Suppressor macrophage treated with lipopolysaccharide for 4 hours (primary cell): ENCODE measurements around the gene NME8.

Experiments
- DNase-seq: peaks from one replicate; pipeline ENCODE4 v3.0.0-alpha.2; 2020

Gene NME8

DNA sequence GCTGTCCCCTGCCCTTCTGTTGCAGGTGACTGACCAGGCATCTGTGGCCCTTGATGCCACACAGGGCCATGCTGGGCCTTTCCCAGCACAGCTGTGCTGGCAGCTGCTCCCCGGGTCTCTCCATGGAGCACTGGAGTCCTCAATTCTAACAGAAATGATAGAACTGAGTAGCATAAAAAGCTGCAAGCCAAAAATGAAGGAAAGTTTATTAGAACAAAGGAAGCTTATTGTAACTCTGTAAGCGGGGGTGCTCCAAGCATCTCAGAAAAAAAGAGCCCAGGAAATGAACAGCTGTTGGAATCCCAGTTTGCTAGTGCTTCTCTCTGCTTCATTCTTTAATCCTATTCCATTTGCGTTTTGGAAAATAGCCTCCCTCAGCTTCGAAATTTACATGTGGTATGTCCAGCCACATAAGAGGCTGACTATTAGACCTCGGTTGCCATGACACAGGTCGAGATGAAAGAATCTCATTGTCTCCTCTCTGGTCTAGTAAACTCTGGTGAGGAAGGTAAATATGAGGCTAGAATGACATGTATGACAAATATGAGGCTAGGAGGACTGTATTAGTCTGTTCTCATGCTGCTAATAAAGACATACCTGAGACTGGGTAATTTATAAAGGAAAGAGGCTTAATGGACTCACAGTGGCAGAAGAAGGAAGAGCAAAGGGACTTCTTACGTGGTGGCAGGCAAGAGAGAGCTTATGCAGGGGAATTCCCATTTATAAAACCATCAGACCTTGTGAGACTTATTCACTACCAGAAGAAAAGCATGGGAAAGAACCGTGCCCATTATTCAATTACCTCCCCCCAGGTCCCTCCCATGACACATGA, 95.7 kb downstream of the NME8 start:
- peak; percentile 23 for DNase-seq

DNA sequence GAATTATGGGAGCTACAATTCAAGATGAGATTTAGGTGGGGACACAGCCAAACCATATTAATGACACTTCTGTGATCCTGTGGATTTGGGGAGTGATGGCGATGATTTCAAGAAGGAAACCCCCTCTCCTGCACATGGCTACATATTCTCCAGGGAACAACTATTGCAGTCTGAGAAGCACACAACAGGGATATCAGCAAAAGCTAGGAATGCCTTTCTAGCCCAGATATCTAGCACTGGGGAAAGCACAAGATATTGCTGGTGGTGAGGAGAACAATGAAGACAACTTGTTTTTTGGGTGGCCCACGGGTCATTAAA, 96.3 kb downstream of the NME8 start:
- DNase-seq = no peak

DNA sequence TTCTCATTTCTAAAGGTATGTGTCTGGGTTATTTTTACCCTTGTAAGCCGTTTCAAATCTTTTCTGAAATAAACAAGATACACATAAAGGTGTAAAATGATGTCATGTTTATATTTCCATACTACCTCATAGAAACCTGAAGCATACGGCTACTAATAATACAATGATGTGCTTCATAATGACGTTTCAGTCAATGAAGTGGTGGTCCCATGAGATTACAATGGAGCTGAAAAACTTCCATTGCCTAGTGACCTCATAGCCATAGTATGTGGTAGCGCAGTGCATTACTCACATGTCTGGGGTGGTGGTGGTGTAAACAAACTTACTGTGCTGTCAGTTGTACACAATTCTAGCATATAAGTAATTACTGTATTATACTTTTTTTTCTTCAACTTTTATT, 96.9 kb downstream of the NME8 start:
- DNase-seq = no peak

DNA sequence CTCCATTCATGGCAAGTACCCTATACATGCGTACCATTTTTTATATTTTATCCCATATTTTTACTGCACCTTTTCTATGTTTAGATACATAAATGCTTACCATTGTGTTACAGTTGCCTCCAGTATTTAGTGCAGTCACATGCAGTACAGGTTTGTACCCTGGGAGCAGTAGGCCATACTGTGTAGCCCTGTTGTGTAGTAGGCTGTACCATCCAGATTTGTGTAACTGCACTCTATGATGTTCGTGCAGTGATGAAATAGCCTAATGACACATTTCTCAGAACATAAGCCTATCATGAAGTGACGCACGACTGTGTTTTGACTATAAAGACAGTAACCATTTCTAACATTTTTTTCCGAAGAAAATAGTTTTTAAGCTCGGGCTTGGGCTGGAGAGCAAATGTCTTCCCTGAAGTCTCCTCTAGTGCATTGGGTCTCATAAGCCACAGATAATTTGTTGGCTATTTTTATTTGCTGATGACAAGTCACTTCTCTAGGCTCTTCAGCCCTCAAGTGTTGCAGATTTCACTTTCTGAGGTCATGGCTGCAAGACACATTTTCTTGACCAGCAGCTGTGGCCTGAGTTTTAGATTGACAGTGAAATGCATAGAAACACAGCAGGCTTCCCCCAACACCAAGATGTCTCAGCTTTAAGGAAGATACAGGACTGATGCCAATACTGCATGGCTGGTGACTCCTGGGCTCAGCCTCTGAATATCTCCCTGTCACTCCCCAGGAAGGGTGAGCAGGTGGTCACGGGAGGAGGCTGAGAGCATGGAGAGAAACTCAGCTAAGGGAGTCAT, 98.9 kb downstream of the NME8 start:
- DNase-seq = no peak

DNA sequence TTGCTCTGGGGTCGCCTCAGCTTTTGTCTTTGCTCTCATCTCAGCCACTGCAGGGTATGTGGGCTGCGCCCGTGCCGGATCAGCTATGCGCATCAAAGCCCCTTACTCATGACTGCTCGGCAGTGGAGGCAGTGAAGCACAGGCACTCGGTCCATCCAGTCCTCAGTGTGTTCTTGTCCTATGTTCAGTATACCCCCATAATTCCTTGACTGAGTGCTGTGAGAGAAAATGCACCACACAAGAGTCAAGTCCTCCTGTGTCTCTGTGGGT, 99.5 kb downstream of the NME8 start:
- DNase-seq = no peak
